EH (cell line): ENCODE data around the gene TMEM213.
A peak's percentile ranks its signal among the peaks of the same experiment; 100 is the strongest.

Source experiments
- DNase-seq: peaks from one replicate; pipeline ENCODE4 v3.0.0-alpha.2; 2015; ENCODE audit warnings: low read depth

TMEM213 gene, protein sequence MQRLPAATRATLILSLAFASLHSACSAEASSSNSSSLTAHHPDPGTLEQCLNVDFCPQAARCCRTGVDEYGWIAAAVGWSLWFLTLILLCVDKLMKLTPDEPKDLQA

DNA sequence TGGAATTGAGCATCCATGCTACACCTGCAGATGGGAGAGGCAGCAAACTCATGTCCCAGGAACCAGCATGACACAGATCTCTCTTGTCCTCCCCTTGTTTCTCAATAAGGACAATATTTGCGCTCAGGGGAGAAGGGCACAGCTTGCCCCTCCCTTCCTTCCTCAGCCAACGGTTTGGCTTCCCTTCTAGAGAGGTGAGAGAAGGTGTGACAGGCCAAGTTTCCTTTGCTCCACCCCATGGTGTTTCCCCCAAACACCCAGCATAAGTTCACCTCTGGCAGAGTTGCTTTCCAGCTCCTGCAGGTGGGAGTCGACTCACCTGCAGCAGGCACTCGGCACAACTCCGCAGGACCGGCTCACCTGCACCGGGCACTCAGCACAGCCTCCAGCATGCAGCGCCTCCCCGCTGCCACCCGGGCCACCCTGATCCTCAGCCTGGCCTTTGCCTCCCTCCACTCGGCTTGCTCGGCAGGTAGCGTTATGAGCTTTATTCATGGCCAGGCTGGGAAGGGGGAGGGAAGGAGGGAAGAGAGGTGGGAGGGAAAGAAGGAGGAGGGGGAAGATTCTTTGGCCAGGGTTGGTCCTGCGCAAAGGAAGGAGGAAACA, at the start of gene TMEM213, which contains the start of gene ATP6V0A4:
TSS of gene TMEM213 (plus strand) at position 280 of the 606 bp plus-strand sequence. CDS start at position 391, 111 bp downstream.
TSS of gene ATP6V0A4 (minus strand) at position 482 of the 606 bp plus-strand sequence. CDS start 26,949 bp downstream, outside the sequence.
- DNase-seq, result no peak

GRCh38 chr7:138748666-138749065, 49.1 kb upstream of the TMEM213 start:
- DNase-seq, result no peak

DNA sequence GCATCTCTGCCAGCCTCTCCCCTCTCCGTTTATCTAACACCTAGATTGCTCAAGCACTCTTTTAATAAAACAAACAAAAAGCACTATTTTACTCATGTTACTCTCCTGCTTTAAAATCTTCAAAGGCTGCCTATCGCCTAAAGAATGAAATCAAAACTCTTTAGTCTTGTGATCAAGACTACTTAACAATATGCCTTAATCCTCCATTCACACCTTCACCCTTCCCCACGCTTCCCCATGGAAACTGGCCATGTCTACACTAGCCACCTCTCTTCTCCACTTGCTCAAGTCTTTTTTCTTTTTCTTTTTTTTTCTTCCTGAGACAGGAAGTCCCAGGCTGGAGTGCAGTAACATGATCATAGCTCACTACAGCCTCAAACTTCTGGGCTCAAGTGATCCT, 47.8 kb upstream of the TMEM213 start:
- DNase-seq, result no peak

- DNase-seq, result no peak
Observed at GRCh38 chr7:138750473-138750872, 47.3 kb upstream of the TMEM213 start.

- no peak for DNase-seq
Observed at GRCh38 chr7:138750901-138751464, 46.8 kb upstream of the TMEM213 start.

- no peak for DNase-seq
Observed at GRCh38 chr7:138752518-138753149, 45.2 kb upstream of the TMEM213 start.

GRCh38 chr7:138753150-138753518, 44.7 kb upstream of the TMEM213 start:
- DNase-seq, result no peak

- no peak for DNase-seq
Observed at GRCh38 chr7:138753610-138754009, 44.2 kb upstream of the TMEM213 start.

DNA sequence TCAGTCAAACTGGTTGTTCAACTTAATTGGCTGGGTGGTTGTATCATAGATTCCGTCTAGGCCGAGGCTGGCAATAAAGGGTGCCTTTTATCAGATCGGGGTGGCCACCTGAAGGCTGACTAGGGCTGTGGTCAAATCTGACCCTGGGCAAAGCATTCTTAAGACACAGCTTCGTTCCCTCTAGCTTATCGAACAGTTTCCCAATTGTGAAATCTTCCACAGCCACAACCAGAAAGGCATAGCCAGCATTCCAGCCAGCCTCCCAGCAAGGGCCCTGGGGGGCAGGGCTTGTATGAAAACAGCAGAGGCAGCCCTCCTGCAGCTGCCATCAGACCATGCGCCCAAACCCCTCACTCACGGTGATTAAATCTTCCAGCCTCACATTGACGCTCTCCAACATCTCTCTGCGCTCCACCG, 42.5 kb upstream of the TMEM213 start:
- peak; percentile 16 for DNase-seq

GRCh38 chr7:138755842-138756590, 41.8 kb upstream of the TMEM213 start:
- DNase-seq, result no peak

GRCh38 chr7:138756591-138757242, 41.1 kb upstream of the TMEM213 start:
- DNase-seq, result no peak

DNA sequence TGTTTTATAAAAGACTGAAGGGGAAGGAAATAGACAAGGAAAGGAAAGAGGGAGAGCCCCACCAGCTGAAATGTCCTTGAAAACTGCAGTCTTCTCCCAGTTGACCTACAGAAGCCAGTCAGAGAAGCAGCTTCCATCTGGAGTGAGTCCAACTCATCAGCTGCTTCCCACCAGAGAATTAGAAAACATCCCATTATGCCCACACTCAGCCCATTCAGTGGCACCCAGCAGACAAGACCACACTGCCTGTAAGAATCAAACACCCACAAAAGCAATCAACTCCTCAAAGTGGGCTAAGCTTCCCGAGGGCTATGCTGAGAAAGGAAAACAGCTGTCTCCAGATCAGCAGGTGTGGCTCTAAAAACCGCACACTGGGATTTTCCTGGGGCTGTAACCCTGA, 29.6 kb upstream of the TMEM213 start:
- no peak for DNase-seq

DNA sequence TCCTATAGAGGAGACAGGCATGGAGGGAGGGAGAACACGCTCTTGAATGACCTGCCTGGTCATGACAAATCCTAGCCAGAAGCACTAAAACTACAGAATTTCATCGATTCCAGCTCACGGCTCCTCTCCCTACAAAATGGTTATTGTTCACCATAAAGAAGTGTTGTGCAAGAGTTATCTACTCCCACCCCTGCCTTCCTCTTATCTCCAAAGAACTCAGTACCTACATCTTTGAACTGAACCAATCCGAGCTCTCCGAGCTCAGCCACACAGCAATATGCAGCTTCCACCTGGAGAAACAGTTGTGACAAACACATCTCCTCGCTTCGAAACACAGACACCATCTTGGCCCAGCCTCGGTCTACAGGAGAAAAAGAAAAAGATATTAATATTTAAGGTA, 26.9 kb upstream of the TMEM213 start:
- no peak for DNase-seq

DNA sequence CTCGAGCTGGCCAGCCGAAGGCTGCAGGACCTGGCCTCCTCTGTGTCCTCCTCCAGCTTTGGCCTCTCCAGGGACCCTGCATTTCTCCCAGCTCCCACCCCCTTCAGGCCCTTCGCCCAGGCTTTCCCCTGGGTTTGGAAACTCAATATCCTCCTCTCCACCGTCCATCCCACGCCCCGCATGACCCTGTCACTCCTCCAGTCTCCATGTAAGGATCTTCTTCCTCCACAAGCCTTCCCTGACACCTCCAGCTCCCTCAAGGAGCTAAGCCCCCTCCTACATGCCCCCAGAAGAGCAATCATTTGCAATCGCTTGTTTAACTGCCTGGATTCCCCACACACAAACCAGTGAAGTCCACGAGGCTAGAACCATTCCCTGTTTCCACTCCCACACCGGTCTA, 24.6 kb upstream of the TMEM213 start:
- DNase-seq, result no peak

DNA sequence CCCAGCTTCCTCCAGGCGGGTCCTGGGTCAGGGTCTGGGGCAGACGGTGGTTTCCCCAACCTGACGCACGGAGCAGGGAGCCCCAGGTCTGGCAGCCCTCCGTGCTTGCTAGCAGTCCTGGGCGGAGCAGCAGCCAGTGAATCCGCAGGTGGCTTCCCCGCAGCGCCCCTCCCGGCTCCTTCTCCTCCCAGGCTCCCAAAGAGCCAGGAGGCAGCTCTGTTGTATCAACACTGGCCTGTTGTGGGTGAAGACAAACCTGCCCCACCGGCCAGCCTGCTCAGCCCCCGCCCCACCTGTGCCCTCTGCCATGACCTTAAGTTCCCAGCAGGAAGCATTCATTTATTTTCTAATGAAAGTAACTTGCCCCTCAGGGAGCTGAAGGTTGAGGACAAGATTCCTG, 24.0 kb upstream of the TMEM213 start:
- DNase-seq, result no peak

DNA sequence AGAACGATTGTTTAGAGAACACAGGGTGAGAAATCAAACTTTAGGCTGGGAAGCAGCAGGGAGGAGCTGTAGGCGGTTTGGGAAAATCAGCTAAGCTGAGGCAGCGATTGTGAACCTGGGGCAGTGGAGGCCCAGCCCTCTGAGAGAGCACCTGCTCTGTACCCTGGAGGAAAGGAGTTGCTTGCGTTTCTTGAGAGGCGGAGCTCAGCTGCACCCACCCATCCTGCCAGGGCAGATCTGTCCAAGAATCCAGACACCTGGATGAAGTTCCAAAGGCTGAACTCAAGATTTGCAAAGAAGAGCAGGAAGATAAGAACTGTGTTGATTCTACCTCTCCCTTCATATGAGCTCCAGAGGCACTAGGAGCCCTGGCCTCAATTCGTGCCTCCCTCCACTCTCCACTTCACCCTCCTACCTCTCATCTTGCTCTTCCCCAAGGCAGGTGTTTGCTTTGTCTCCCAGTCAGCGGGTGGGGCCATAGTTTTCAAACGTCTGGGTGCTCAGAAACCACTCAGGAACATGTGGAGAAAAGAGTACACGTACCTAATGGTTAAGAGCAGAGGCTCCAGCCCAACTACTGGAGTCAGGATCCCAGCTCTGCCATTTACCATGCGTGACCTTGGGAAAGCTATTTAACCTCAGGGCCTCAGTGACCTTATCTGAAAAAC, 21.5 kb upstream of the TMEM213 start:
- DNase-seq, result no peak

GRCh38 chr7:138781004-138781403, 16.8 kb upstream of the TMEM213 start:
- no peak for DNase-seq

- peak; percentile 52 for DNase-seq
Observed at GRCh38 chr7:138784692-138785091, 13.1 kb upstream of the TMEM213 start.

GRCh38 chr7:138785587-138786437, 12.0 kb upstream of the TMEM213 start:
- DNase-seq, result peak; percentile 41

GRCh38 chr7:138796038-138796615, 1.7 kb upstream of the TMEM213 start:
- DNase-seq, result no peak
